ENCODE measurements around the gene CCDC33.

The CCDC33 gene

DNA sequence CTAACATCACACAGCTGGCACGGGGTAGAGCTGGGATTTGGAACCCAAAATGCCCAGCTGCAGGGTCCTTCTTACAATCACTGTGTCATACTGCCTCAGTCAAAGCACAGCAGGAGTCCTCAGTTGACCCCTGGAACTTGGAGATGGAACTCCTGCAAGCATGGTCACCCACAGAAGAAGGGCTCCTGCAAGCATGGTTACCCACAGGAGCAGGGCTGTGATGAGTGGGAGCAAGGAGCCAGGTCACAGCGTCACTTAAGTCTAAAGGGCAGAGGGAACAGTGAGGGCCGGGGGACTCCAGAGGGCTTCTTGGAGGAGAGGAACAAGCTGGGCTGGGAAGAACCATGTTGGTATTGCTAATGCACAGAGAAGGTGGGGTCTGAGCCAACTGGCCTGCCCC is 24.9 kb downstream of the CCDC33 start:
- no peak for DNase-seq

- no peak for DNase-seq
These were observed 25.6 kb downstream of the CCDC33 start for GRCh38 chr15:74261685-74262084.

DNA sequence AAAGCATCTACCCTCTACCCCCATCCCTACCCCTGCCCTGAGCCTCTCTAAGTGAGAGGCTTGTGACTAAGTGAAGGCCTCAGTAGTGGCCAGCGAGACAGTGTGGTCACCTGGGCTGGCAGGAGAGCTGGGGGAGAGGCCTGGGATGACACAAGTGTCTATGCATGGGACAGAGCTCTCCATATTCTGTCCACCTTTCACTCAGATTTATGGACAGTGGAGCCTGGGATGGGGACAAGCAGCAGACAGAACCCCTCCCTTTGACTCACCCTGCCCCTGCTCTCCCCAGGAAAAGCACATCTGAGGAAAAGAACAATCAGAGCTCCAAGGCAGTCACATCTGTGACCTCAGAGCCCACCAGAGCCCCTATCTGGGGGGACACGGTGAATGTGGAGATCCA is 26.0 kb downstream of the CCDC33 start:
- DNase-seq, result no peak

GRCh38 chr15:74262625-74263024 is 26.5 kb downstream of the CCDC33 start:
- no peak for DNase-seq

DNA sequence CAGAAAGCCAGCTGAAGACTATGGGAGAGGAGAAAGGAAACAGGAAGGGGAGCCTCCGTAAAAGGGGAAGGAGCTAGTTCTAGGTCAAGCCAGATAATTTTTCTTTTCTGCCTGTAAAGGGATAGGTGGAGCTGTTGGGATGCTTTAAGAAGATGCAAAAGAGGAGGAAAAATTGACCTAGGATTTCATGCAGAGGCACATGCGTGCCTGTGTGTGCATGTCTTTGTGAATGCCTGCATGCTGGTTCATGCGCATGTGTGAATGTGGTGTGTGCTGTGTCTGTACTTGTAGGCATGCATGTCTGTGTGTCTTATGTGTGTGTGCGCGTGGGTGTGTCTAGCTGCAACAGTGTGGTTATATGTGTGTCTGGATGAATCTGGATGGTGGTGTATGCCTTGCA is 27.3 kb downstream of the CCDC33 start:
- no peak for DNase-seq

- no peak for DNase-seq
These were observed 28.0 kb downstream of the CCDC33 start for GRCh38 chr15:74264081-74264501.

DNA sequence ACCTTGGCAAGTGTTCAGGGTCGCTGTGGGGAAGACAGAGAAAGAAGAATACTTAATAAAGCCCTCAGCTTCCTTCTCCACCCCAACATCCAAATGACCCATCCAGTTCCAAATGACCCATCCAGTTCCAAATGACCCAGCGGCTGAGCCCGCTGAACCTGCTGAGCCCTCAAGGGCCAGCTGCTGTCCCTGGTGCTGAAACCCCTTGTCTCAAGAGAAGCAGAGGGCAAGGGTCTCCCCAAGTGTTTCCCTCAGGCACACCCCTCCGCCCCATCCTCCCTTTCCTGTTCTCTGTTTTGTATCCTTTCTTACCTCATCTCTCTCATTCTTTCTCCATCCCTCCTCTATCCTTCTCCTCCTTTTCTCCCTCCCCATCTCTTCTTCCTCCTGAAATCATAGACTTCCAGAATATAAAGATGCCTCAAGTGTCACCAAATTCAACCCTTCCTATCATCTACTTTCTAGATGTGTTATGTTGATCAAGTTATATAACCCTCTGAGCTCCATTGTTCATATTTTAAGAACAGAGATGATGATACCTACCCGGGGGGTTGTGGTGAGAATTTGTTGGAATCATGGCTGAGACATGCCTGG is 29.0 kb downstream of the CCDC33 start:
- DNase-seq, result no peak

- no peak for DNase-seq
These were observed 31.9 kb downstream of the CCDC33 start for GRCh38 chr15:74268020-74268419.

- DNase-seq, result no peak
These were observed 33.4 kb downstream of the CCDC33 start for GRCh38 chr15:74269362-74270035.

- DNase-seq, result no peak
These were observed 34.0 kb downstream of the CCDC33 start for GRCh38 chr15:74270155-74270554.

DNA sequence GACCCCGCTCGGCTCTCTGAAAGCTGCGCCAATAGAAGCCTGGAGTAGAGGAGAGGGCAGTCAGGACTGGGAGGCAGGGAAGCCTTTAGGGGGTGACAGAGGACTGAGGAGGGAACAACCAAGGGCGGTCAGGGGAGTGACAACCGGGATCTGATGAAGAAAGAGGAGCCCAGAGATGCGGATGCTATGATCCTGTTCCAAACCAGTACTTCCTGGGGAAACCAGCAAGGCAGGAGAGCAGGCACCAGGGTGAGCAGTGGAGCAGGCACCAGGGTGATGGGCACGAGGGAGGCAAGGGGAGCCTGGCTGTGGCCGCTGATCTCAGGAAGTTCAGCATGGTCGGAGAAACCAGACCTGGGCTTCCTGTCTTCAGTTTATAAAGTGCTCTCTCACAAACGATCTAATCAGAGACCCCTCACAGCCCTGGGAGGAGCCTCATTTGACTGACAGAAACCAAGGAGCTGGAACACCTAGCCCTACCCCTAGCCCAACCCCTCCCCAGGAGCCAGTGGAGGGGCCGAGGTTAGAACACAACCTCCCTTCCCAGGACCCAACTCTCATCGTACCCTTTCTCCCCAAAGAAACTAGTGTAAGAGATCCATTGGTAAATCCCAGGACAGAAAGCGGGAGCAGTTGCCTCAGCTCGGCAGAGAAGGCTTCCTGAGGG is 34.9 kb downstream of the CCDC33 start:
- no peak for DNase-seq

DNA sequence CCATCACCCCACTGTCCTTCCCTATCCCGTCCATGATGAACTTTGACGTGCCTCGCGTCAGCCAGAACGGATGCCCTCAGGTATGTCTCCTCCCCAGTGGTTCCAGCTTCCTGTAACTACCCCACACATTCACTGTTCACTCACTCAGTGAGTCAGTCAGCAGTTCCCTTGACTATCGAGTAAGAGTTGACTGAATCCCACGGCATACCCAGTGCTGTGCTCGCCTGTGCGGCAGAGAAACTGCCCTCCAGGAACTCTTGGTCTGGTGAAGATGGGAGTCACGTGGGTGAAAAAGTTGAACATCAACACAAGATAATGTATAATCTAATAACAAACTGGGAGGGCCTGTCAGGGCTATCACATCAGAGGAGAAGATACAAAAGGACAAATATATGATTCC is 36.7 kb downstream of the CCDC33 start:
- no peak for DNase-seq

DNA sequence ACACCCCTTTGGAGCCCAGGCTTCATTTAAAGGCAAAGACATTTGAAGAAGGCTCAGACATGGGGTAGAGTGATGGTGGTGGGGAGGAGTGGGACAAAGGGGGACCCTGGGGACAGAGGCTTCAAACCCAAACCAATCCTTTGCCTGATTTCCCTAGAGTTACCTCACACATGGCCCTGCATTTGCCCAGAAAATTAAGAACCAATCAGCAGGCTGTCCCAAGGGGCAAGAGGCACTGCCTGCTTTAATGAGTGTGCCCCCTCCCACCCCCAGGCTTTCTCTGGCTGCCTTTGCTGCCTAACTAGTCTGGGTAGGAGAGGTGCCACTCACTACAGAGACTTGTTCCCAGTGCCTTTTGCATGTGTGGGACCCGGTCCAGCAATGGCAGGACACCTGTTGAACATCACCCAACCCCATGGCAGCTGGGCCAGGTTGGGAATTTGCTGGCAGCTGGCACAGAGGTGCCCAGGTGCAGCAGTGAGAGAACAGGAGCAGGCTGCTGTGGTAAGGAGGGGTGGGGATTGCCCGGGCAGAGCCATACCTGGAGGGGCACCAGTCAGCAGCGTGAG is 38.4 kb downstream of the CCDC33 start:
- no peak for DNase-seq

DNA sequence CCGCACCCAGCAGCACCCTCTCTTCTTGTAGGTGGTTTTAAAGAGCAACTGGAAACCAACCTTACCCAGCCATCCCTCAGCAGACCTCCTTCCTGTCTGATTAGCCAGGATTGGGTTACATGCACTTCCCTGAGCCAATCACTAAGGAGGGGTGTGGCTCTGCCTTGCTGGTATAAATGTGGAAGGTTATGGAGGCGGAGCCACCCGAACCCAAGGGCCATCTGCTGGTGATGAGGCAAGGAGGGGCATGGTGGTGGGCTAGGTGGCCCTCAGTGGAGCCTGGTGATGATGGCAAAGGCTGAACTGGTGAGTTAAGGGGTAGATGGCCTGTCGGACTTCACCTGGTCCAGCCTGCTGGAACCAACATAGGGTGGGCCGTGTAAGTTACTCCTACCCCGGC is 39.8 kb downstream of the CCDC33 start:
- no peak for DNase-seq

DNA sequence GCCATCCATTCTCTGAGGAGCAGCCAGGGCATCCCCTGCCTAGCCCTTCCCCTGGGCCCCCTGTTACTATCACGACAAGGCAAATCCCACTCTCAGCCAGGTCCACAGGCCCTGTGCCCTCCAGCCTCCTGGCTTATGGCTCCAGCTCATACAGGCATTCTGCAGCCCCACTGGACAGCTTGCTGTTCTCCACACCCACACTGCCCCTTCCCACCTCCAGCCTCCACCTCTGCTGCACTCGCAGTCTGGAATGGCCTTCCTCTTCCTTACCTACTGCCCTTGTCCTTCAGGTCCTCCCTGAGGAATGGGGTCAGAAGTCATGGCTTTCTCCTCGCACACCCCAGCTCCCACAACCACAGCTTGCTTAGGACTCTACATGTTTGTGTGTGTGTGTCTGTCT is 40.4 kb downstream of the CCDC33 start:
- no peak for DNase-seq

GRCh38 chr15:74277242-74277810 is 41.2 kb downstream of the CCDC33 start:
- DNase-seq, result no peak

DNA sequence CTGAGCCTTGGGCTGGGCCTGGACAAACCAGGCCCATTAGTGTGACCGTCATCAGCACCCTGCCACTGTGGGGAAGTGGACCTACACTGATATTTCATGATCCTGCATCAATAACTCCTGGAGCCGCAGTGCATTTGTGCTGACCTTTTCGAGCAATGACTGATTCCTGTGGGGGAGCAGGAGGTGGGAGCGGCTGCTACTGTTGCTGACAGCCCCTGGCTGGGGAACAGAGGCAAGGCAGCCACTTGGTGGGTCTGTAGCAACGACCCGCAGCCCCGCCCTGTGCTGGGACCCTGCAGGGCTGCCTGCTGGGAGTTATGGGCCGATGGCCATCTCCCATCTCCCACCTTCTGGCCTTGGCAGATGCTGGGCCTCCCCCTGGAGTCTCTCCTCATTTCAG is 42.1 kb downstream of the CCDC33 start:
- DNase-seq, result no peak

- no peak for DNase-seq
These were observed 45.3 kb downstream of the CCDC33 start for GRCh38 chr15:74281147-74282133.

DNA sequence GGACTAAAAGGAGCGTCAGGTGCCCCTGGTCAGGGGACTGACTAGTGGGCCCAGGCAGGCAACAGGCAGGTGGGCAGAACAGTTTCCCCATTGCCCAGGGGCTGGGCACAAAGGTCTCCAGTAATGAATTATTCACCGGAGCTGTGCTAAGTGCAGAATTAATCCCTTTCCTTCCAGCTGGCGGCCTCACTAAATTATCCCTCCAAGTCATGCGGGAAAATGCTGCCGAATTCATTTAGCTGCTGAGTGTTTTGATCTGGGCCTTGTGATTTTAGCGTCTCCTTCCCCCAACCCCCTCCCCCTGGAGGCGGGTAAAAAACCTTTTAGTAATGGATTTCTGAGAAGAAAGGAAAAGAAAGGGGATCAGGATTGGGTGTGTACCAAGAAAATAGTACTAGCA is 47.2 kb downstream of the CCDC33 start:
- DNase-seq, result no peak

DNA sequence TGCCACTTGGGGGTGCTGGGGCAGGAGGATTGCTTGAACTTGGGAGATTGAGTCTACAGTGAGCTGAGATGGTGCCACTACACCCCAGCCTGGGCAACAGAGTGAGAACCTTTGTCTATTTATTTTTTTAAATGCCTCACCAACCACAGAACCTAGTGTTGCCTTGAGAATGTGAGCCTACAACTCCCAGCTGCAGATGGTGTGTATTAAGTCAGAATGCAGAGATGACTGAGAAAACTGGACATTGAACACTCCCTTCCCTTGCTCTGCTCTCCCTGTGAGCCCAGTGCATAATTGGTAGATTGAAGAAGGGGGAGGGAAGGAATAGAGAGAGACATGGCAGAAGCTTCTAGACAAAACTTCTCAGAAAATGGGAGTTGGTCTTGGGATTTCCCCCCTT is 53.5 kb downstream of the CCDC33 start:
- DNase-seq, result no peak

GRCh38 chr15:74290645-74291044 is 54.5 kb downstream of the CCDC33 start:
- DNase-seq, result no peak
